GM19035 (cell line): ENCODE data around the gene CCDC85B.
"Not testable (repeated sequence)": the region's sequence is repeated elsewhere in the genome, so short reads cannot be mapped to it uniquely, and the experiment has no call there.

ENCODE experiments used
- ATAC-seq: cut with Tn5 transposase; IDR thresholded peaks from one replicate; pipeline ENCODE4 v1.9.1; 2021; ENCODE audit not compliant: unreplicated experiment

The CCDC85B gene

GRCh38 chr11:65890324-65891218 lies at the start of gene CCDC85B:
CCDC85B (plus strand) TSS chr11:65890673; CDS start chr11:65890784, 111 bp downstream.
- ATAC-seq, result peak; percentile 54

- no peak for ATAC-seq
Observed at GRCh38 chr11:65842144-65842543, 48.3 kb upstream of the CCDC85B start.

- ATAC-seq, result no peak
Observed at GRCh38 chr11:65843811-65844210, 46.7 kb upstream of the CCDC85B start.

- no peak for ATAC-seq
Observed at GRCh38 chr11:65844231-65844872, 46.1 kb upstream of the CCDC85B start.

GRCh38 chr11:65847746-65848145 lies 42.7 kb upstream of the CCDC85B start:
- no peak for ATAC-seq

- ATAC-seq, result not testable (repeated sequence)
Observed at GRCh38 chr11:65848693-65849092, 41.8 kb upstream of the CCDC85B start.

- no peak for ATAC-seq
Observed at GRCh38 chr11:65849366-65849765, 41.1 kb upstream of the CCDC85B start.

GRCh38 chr11:65849771-65850216 lies 40.7 kb upstream of the CCDC85B start:
- no peak for ATAC-seq

DNA sequence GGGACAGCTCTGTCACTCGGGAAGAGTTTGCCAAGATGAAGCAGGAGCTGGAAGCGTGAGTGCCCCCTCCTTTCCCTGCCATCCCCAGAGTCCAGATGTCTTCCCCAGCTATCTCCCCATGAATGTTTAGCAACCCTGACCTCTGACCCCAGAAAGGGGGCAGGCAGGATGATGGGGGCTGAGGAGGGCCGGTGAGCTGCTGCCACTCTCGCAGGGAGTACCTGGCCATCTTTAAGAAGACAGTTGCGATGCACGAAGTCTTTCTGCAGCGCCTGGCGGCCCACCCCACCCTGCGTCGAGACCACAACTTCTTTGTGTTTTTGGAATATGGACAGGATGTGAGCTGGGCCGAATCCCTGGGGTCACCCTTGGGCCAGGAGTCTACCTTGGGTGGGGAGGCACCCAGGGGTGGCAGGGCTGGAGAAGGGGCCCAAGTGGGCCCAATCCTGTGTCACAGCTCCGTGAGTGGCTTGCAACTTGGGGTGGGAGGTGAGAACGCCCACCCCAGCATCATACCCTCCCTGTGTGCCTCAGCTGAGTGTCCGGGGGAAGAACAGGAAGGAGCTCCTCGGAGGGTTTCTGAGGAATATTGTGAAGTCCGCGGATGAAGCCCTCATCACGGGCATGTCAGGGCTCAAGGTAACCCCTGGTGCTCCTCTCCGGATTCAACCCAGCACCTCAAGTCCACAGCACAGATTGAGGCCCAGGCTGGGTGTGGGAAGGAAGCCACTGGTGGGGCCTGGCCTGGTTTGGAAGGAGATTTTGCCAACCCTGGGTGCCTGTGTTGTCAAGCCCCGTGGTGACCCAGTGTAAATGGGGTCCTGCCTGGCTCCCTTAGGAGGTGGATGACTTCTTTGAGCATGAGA lies 40.0 kb upstream of the CCDC85B start:
- ATAC-seq, result no peak

DNA sequence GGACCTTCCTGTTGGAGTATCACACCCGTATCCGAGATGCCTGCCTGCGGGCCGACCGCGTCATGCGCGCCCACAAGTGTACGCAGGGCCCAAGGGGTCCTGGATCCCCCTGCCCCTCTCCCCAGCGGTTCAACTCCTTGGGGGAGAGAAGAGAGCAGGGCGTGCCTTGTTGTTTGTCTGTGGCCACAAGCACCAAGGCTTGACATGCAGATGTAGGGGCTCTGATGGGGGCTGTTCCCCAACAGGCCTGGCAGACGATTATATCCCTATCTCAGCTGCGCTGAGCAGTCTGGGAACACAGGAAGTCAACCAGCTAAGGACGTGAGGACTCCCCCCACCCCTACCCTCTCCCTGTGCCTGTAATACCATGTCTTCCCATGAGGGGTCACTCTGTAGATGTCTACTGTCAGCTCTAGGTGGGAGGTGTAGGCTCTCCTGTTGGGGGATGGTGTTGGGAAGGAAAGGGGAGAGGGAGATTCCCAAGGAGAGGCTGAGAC lies 39.3 kb upstream of the CCDC85B start:
- no peak for ATAC-seq

DNA sequence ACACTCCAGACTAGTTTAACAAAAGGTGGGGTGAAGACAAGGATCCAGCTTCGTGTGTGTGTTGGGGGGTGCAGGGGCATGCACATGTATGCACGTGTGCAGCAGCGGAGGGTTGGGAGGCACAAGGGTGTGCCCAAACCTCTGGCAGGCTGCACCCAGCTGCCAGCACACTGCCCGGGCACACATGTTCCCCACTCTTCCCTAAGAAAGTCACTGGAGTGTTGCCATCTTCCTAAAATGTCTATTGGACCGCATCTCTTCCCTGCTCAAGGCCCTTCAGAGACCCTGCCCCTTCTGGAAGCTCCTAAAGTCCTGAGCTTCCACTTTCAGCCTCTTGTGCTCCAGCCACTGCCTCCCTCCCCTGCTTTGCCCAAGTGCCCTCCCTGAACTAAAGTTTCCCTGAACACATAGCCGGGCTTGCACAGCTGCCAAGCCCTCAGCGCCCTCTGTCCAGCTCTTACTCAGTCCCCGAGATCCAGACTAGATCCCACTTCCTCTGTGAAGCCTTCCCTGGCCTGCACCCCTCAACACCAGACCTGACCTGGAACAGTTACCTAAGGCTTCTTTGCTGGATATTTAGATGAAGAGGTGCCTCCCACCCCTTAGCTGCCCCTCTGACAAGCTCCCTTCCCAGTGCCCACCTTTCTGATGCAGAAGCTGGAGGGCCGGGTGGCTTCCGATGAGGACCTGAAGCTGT lies 38.5 kb upstream of the CCDC85B start:
- no peak for ATAC-seq

DNA sequence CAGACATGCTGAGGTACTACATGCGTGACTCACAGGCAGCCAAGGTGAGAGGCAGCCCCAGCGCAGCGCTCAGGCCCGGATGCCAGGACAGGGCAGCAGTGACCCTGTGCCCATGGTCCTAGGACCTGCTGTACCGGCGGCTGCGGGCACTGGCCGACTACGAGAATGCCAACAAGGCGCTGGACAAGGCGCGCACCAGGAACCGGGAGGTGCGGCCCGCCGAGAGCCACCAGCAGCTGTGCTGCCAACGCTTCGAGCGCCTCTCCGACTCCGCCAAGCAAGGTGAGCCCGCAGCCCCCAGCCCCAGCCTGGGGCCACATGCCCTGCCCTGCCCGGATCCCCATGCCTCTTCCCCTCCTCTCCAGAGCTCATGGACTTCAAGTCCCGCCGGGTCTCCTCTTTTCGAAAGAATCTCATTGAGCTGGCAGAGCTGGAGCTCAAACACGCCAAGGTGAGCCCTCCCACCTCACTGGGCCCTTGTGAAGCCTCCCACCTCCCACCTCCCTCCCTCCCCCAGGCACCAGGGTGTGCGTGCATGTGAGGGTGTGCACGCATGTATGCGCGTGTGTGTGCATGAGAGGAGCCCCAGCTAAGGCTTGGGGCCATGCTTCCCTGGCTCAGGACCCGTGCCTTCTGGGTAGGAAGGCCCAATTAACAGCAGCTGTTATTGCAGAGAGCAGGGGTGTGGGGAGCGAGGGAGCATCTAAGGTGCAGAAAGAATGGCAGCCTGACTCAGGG lies 37.8 kb upstream of the CCDC85B start:
- ATAC-seq, result no peak

DNA sequence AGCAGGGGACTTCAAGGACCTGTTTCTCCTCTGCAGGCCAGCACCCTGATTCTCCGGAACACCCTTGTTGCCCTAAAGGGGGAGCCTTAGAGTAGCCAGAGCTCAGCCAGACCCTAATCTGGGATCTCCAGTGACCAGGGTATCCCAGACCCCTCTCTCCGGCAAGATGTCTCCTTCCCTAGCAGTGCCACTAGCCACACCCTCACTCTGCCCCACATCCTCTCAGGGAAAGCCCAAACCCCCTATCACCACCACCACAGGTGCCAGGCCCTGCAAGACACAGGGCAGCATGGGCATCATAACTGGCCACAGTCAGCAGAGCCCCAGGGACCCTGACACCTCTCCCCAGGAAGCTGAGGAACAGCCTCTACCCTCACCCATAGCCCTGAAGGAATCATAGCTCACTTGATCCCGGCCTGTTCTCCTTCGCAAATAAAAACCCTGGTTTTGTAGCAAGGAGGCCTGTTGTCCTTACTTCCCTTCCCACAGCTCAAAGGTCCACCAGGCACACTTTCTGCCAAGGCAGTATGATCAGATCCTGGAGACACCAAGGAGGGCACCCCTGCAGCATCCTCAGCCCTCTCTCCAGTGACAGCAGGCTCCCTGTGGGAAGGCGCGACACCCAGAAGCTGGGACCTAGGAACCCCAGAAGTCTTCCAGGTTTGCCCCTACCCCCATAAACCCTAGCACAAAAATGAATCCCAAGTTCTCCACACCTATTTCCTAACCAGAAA lies 37.1 kb upstream of the CCDC85B start:
- no peak for ATAC-seq

DNA sequence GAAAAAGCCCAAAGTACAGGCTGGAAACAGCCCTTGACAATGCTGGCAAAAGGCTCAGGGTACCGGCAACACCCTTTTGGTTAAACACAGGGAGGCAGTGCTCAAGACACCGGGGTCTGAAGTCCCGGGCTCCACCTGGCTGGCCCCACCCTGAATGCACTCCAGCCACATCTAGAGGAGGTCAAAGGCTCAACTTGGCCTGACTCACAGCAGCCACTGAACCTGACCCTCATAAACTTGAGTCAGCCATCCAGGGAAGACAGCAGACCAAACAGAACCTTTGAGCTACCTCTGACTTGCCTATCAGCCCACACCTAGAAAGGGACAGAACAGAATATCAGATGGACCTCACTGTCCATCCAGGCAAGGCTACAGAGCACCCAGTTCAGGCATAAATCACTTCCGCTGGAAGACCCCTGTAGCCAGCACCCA lies 36.3 kb upstream of the CCDC85B start:
- no peak for ATAC-seq

- ATAC-seq, result no peak
Observed at GRCh38 chr11:65854852-65855837, 35.3 kb upstream of the CCDC85B start.

GRCh38 chr11:65855927-65856363 lies 34.5 kb upstream of the CCDC85B start:
- ATAC-seq, result no peak

DNA sequence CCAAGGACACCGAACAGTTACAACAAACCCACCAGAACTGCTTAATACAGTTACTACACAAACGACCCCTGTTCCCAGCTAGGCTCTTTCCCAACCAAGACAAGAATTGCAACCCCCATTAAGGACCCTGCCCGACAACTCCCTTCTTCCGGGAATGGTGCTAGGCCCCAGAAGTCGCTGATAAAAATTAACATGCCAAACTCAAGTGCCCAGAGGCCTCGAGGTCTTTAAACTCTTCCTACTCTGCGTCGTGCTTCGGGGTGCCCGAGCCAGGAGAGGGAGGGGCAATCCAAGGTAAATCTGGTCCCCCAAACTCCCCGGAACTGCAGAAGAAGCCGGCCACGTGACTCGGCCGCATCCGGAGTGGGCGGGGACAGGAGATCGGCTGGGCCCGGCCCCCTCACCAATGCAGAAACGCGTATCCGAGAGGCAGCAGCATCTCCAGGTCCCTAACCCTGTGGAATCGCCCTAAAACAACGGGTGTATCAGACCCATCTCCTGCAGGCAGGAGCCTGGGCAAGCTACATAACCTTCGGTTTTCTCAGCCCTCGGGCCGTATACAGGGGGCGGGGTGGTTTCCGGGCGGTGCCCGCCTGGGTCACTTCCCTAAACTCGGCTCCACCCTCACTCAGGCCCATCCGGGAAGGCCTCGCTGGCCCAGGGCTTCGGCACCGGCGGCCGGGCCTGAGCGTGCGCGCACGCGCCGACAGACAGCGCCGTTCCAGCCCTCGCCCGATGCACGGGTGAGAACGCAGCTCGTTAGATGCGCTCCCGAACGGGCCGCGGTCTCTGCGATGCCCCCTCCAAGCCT lies 33.6 kb upstream of the CCDC85B start:
- peak; percentile 32 for ATAC-seq
